Naive thymus-derived CD8-positive, alpha-beta T cell (primary cell): ENCODE data around the gene HACD2. TPM values are rescaled to one million over a fixed set of nuclear protein-coding genes. Genes with fewer than 3 reads are reported as not detected.
"Not testable (repeated sequence)": the region's sequence is repeated elsewhere in the genome, so short reads cannot be mapped to it uniquely, and the experiment has no call there.

Source experiments
- ATAC-seq, 2 donors: fragments of 150-1000 bp; cut with Tn5 transposase in 1 of 2; sonication (Bioruptor Pico), chemical (Tn5 transposase) in 1 of 2; 1 replicate in 1 of 2; 2 replicates in 1 of 2; pipeline ENCODE4 v1.10.0; 2021; ENCODE audit warnings: mild to moderate bottlenecking in 2 of 2, moderate library complexity in 2 of 2
- POLR2A ChIA-PET: fragments of 350-600 bp; sonication (Branson Sonifier 250); formaldehyde crosslinking; loops from one replicate; lab custom pipeline; 2021; ENCODE audit warnings: antibody characterized with exemption; lab: Charles Lee
- DNase-seq, 10 donors: peaks; one replicate each; pipeline versions ENCODE4 v3.0.0 to v3.0.0-alpha.2; 2020 to 2022
- H3K27ac Mint-ChIP-seq, 10 donors: one replicate each; pipeline ENCODE4 v1.8.0; 2020 to 2022; ENCODE audit warnings: mild to moderate bottlenecking in 10 of 10, mixed read lengths in 10 of 10, moderate library complexity in 4 of 10, inconsistent platforms in 1 of 10
- H3K27me3 Mint-ChIP-seq, 5 donors: one replicate each; pipeline ENCODE4 v1.8.0; 2021 to 2022; ENCODE audit warnings: mixed read lengths in 5 of 5
- H3K36me3 Mint-ChIP-seq, 3 donors: one replicate each; pipeline ENCODE4 v1.8.0; 2020 to 2022; ENCODE audit warnings: mixed read lengths in 3 of 3, mild to moderate bottlenecking in 2 of 3, inconsistent platforms in 1 of 3
- H3K4me1 Mint-ChIP-seq, 4 donors: one replicate each; pipeline ENCODE4 v1.8.0; 2021 to 2022; ENCODE audit warnings: mixed read lengths in 4 of 4
- H3K4me3 Mint-ChIP-seq, 10 donors: one replicate each; pipeline ENCODE4 v1.8.0; 2020 to 2022; ENCODE audit warnings: mild to moderate bottlenecking in 10 of 10, mixed read lengths in 10 of 10, moderate library complexity in 6 of 10, inconsistent platforms in 1 of 10
- H3K9me3 Mint-ChIP-seq, 9 donors: one replicate each; pipeline ENCODE4 v1.8.0; 2020 to 2022; ENCODE audit warnings: mixed read lengths in 9 of 9, mild to moderate bottlenecking in 3 of 9, inconsistent platforms in 1 of 9, moderate library complexity in 1 of 9
- polyA plus RNA-seq, 3 donors: library from polyadenylated mRNA; unstranded; fragments of 300-500 nt; fragmentation: Illumina TruSeq; gene quantifications; one replicate each; pipeline ENCODE4 v1.2.3, GENCODE V29; 2021
- total RNA-seq, 8 experiments: library from RNA in 2 of 8; stranded (reverse) in 2 of 8; gene quantifications; one replicate each; pipeline ENCODE4 v1.2.3 and lab custom pipeline; 2021 to 2026

HACD2 gene
- total and polyA plus RNA-seq, 5 experiments from 2014 or later: 16.0 to 28.9 (median 20.5) TPM

DNA sequence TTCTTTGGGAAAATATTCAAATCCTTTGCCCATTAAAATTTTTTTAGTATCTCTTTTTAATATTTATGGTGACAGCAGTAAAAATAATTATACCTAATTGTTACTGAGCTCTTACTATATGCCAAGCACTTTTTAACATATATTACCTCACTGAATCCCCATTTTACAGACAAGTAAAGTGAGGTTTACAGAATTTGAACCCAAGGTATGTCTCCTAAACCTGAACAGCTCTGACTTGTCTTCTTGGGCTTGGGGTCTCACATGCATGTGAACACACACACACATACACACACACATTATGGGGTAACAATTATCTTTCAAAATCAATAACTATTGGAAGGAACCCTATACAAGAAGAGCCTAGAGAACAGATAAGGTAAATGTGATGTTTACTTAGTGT, 73.8 kb downstream of the HACD2 start:
- no peak for ATAC-seq
- POLR2A ChIA-PET: no interaction called here

DNA sequence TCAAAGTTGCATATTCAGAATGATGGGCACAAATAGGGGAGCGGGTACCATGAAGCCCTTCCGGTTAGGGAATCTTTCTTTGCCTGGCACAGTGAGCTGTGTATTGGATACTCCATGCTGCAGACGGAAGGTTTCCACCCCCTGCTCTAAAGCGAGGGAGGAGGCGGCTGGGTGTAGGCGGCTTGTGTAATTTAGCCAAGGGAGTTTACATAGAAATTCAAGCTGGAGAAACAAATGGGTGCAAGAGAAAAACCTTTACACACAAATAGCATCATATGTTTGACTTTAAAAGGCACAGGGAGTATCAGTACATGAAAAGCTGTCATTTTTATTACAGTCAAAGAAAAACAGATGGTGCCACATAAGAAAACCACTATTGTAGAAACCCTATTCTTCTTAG, 76.7 kb downstream of the HACD2 start:
- peaks cover 0 to 3% (median 0%) of the 10 kb centered on the region in 4 donors for H3K4me1 Mint-ChIP-seq
- ATAC-seq: no peak
- H3K36me3 Mint-ChIP-seq: peaks cover 0 to 35% (median 25%) of the 10 kb centered on the region in 3 donors
- no peak overlapping the region for H3K27ac Mint-ChIP-seq
- no peaks in the 10 kb centered on the region for H3K9me3 Mint-ChIP-seq
- no peaks in the 10 kb centered on the region for H3K27me3 Mint-ChIP-seq
- DNase-seq: no peak
- POLR2A ChIA-PET: no interaction called here
- no peak overlapping the region for H3K4me3 Mint-ChIP-seq

More for the DNA sequence above, 73.8 kb downstream of the HACD2 start:
- Mint-ChIP-seq H3K4me1 (peaks cover 0 to 2% (median 0%) of the 10 kb centered on the region in 4 donors), H3K27me3 (no peaks in the 10 kb centered on the region), H3K4me3 (no peak overlapping the region), H3K36me3 (peaks cover 0 to 52% (median 37%) of the 10 kb centered on the region in 3 donors), H3K9me3 (no peaks in the 10 kb centered on the region), H3K27ac (no peak overlapping the region)
- no peak for DNase-seq

- ATAC-seq: no peak
- no peak overlapping the region for H3K4me3 Mint-ChIP-seq
- no peaks in the 10 kb centered on the region for H3K27me3 Mint-ChIP-seq
- DNase-seq: no peak
- H3K27ac Mint-ChIP-seq: no peak overlapping the region
- H3K9me3 Mint-ChIP-seq: no peaks in the 10 kb centered on the region
- H3K4me1 Mint-ChIP-seq: peaks cover 0 to 1% (median 0%) of the 10 kb centered on the region in 4 donors
- peaks cover 4 to 37% (median 18%) of the 10 kb centered on the region in 3 donors for H3K36me3 Mint-ChIP-seq
- POLR2A ChIA-PET: no interaction called here
Observed at GRCh38 chr3:123505820-123506219, 79.0 kb downstream of the HACD2 start.

DNA sequence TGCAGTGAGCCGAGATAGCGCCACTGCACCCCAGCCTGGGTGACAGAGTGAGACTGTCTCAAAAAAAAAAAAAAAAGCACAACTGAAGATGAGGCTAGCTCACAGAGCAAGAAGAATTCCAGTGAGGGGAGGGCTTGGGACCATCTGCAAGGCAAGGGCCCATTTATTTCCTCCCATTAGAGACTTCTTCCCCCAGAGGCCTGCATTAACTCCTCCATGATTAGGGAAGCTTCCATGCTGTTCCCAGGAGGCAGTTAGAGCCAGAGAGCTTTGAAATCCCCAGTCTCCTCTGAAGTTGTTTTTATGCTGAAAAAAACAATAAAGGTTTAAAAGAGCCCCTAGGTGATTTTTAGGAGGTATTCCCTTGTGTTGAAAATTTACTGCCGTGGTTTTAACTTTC, 81.7 kb downstream of the HACD2 start:
- no peak overlapping the region for H3K4me3 Mint-ChIP-seq
- H3K27me3 Mint-ChIP-seq: no peaks in the 10 kb centered on the region
- DNase-seq (no peak), ATAC-seq (no peak)
- H3K27ac Mint-ChIP-seq: no peak overlapping the region
- peaks cover 0 to 1% (median 0%) of the 10 kb centered on the region in 4 donors for H3K4me1 Mint-ChIP-seq
- H3K36me3 Mint-ChIP-seq: peaks cover 4 to 57% (median 14%) of the 10 kb centered on the region in 3 donors
- POLR2A ChIA-PET: interaction anchor here (0.6 kb wide), 1 partner anchor 13 kb away, joined by 3 read pairs; no protein-coding TSS in a partner anchor
- H3K9me3 Mint-ChIP-seq: no peaks in the 10 kb centered on the region

DNA sequence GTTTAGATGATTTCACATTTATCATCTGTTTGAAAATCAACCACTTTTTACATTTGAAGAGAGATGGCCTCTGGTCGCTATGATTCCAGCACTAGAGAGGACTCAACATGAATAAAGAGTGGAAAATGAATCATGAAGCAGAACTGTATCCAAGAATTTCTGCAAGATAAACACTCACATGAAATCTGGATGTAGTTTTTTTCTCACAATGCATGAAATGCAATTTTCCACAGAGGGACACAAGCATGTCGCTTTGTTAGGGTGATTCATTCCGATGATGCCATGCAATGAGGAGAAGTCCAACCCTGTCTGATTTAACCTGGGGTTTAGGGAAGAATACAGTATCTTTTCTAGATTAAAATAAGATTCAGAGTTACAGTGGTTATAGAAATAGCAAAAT, 85.5 kb downstream of the HACD2 start:
- no peaks in the 10 kb centered on the region for H3K27me3 Mint-ChIP-seq
- ATAC-seq: no peak
- no peak for DNase-seq
- H3K4me3 Mint-ChIP-seq: no peak overlapping the region
- POLR2A ChIA-PET: no interaction called here
- no peaks in the 10 kb centered on the region for H3K9me3 Mint-ChIP-seq
- no peak overlapping the region for H3K27ac Mint-ChIP-seq
- peaks cover 0 to 2% (median 0%) of the 10 kb centered on the region in 4 donors for H3K4me1 Mint-ChIP-seq
- H3K36me3 Mint-ChIP-seq: peaks cover 4 to 67% (median 22%) of the 10 kb centered on the region in 3 donors

DNA sequence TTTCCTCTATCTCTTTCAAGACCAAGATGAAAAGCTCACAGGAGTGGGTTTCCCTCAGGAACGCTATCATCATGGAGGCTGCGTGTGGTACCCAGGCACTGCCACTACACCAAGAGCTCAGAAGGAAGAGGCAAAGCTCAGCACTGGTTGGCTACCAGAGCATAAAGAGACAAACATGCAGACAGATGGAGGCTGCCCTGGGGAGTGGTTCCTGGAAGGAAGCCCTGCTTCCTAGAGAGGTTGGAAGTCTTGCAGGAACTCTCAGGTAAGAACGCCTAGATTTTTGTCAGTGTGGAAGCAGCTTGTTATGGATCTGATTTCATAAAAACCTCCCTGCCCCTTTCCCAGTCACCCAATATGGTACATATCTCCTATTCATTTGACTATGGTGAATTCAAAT, 86.1 kb downstream of the HACD2 start:
- DNase-seq (no peak), ATAC-seq (no peak)
- H3K27ac Mint-ChIP-seq: peak overlapping the region in 1 of 10 donors; percentile 75
- no peaks in the 10 kb centered on the region for H3K9me3 Mint-ChIP-seq
- peaks cover 0 to 2% (median 0%) of the 10 kb centered on the region in 4 donors for H3K4me1 Mint-ChIP-seq
- H3K27me3 Mint-ChIP-seq: no peaks in the 10 kb centered on the region
- H3K4me3 Mint-ChIP-seq: no peak overlapping the region
- H3K36me3 Mint-ChIP-seq: peaks cover 4 to 73% (median 27%) of the 10 kb centered on the region in 3 donors
- POLR2A ChIA-PET: interaction anchor here (0.5 kb wide), 1 partner anchor 17 kb away, joined by 3 read pairs; no protein-coding TSS in a partner anchor

GRCh38 chr3:123493912-123494311, 90.9 kb downstream of the HACD2 start:
- H3K27ac Mint-ChIP-seq: no peak overlapping the region
- H3K9me3 Mint-ChIP-seq: no peaks in the 10 kb centered on the region
- no peaks in the 10 kb centered on the region for H3K27me3 Mint-ChIP-seq
- H3K36me3 Mint-ChIP-seq: peaks cover 0 to 63% (median 21%) of the 10 kb centered on the region in 3 donors
- H3K4me1 Mint-ChIP-seq: peaks cover 0 to 9% (median 4%) of the 10 kb centered on the region in 4 donors
- DNase-seq: no peak
- no peak overlapping the region for H3K4me3 Mint-ChIP-seq
- ATAC-seq: no peak
- POLR2A ChIA-PET: no interaction called here

- ATAC-seq: peak in 1 of 2 donors; percentile 12
- POLR2A ChIA-PET: no interaction called here
- no peaks in the 10 kb centered on the region for H3K27me3 Mint-ChIP-seq
Observed at GRCh38 chr3:123491966-123492587, 92.8 kb downstream of the HACD2 start.

DNA sequence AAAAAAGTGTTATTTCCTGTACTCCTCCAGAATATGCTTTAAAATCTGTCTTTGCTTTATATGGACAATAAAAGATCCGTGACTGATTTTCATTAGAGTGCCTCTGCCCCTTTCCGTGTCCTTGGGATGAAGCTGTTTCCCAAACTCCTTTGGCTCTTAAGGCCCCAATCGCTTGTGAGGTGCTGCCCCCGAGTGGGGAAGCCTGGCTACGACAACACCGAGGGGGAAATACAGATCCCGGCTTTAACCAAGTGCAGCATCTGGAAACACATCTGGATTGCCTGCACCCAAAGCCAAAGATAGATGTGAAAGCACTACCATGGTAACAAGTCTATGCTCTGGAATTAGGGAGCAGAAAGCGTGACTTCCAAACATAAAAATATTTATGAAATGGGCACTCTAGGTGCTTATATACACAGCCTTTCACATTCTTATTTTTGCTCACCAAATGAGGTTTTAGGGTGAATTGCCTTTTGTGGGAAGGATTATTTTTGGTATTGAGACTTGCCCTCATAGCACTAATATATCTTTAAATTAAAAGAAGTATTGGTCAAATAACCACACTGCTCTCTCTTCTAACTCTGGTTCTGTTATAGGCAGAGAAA, 95.4 kb downstream of the HACD2 start:
- ATAC-seq (peak in 1 of 2 donors; percentile 30), DNase-seq (peak in 6 of 10 donors; percentile 8 to 25 (median 16))
- peaks cover 0 to 9% (median 5%) of the 10 kb centered on the region in 4 donors for H3K4me1 Mint-ChIP-seq
- no peaks in the 10 kb centered on the region for H3K9me3 Mint-ChIP-seq
- H3K27ac Mint-ChIP-seq: no peak overlapping the region
- POLR2A ChIA-PET: interaction anchor here (0.6 kb wide), 1 partner anchor 14 kb away, joined by 3 read pairs; no protein-coding TSS in a partner anchor
- H3K4me3 Mint-ChIP-seq: no peak overlapping the region
- peaks cover 0 to 28% (median 6%) of the 10 kb centered on the region in 3 donors for H3K36me3 Mint-ChIP-seq
- peaks cover 0 to 3% (median 0%) of the 10 kb centered on the region in 5 donors for H3K27me3 Mint-ChIP-seq

More at GRCh38 chr3:123491966-123492587, 92.8 kb downstream of the HACD2 start:
- no peak overlapping the region for H3K4me3 Mint-ChIP-seq
- peak overlapping the region in 3 of 10 donors; percentile 15 to 56 (median 16) for H3K27ac Mint-ChIP-seq
- peaks cover 0 to 9% (median 4%) of the 10 kb centered on the region in 4 donors for H3K4me1 Mint-ChIP-seq
- H3K36me3 Mint-ChIP-seq: peaks cover 0 to 47% (median 14%) of the 10 kb centered on the region in 3 donors
- peak in 1 of 10 donors; percentile 28 for DNase-seq
- H3K9me3 Mint-ChIP-seq: no peaks in the 10 kb centered on the region

DNA sequence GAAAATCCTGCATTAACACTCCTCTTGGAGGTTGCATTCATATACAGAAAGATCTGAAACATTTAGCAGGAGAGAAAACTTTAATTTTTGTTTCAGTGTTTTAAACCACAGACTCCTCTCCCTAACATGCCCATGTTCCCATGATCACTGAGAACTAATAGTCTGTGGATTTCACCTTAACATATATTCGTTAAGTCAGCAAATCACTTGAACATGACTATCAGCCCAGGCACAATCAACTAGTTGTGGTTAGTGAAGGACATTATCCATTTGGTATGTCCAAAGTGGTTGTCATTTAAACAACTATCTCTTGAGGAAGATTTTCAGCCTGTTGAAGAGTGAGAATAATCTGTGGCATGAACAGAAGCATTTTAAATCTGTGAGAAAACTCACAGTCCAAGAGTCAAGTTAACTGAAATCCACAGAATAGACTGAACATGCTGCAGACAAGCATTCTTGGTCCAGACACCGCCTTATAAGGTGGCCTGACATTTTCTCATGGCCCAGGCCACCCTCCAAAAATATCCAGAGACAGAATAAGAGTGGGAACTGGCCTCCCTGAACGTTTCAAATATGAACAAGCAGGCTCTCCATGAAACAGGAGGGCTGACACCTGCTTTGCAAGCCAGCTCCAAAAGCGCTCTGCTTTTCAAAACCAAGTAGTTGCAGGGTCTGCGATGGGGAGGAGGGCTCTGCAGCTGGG, 96.1 kb downstream of the HACD2 start:
- POLR2A ChIA-PET: no interaction called here
- DNase-seq (no peak), ATAC-seq (no peak)
- H3K36me3 Mint-ChIP-seq: peaks cover 0 to 22% (median under 1%) of the 10 kb centered on the region in 3 donors
- H3K27me3 Mint-ChIP-seq: peaks cover 0 to 5% (median 0%) of the 10 kb centered on the region in 5 donors
- H3K27ac Mint-ChIP-seq: peak overlapping the region in 2 of 10 donors; percentile 11 to 36
- peaks cover 0 to 9% (median 5%) of the 10 kb centered on the region in 4 donors for H3K4me1 Mint-ChIP-seq
- H3K9me3 Mint-ChIP-seq: no peaks in the 10 kb centered on the region
- no peak overlapping the region for H3K4me3 Mint-ChIP-seq

DNA sequence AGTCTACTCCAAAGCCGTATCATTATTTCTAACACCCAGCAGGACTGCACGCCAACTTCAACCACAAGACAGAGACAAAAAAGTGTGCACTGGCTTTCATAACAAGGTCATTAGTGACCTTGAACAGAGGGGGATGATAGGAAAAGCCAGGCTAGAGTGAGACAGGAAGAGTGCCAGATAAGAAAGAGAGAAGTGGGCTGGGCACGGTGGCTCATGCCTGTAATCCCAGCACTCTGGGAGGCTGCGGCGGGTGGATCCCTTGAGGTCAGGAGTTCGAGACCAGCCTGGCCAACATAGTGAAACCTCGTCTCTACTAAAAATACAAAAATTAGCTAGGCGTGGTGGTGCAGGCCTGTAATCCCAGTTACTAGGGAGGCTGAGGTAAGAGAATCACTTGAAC, 97.8 kb downstream of the HACD2 start:
- H3K27me3 Mint-ChIP-seq, DNase-seq, ATAC-seq, H3K4me1 Mint-ChIP-seq, H3K4me3 Mint-ChIP-seq, POLR2A ChIA-PET, H3K9me3 Mint-ChIP-seq: not testable (repeated sequence)
- peak overlapping the region in 3 of 10 donors; percentile 19 to 39 (median 35) for H3K27ac Mint-ChIP-seq
- peaks cover 0 to 12% (median 0%) of the 10 kb centered on the region in 3 donors for H3K36me3 Mint-ChIP-seq

DNA sequence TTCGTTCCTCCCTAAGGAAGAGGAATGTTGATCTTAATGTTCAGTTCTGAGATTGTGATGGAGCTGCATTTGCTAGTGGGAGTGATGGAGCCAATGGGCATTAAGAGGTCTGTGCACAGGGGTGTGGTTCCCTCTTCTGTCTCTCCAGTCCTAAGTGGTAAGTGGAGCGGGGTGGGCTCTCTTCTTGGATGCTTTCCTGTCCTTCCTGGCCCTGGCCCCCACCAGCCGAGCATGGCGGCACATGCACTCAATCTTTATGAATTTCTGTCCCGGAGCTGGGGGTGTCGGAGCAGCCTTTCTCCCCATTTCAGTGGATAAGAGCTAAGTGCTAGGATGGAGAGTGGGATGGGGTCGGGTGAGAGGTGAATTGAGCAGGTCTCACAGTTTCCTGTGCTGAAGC, 98.4 kb downstream of the HACD2 start:
- Mint-ChIP-seq H3K36me3 (peaks cover 0 to 10% (median 0%) of the 10 kb centered on the region in 3 donors), H3K4me1 (peaks cover 0 to 4% (median 1%) of the 10 kb centered on the region in 4 donors), H3K4me3 (no peak overlapping the region), H3K27me3 (peaks cover 0 to 5% (median 0%) of the 10 kb centered on the region in 5 donors), H3K27ac (peak overlapping the region in 1 of 10 donors; percentile 39), H3K9me3 (no peaks in the 10 kb centered on the region)
- no peak for ATAC-seq
- DNase-seq: no peak
- POLR2A ChIA-PET: no interaction called here
